HCT116 (cell line): ENCODE measurements around the gene PARM1. TPM values are rescaled to one million over a fixed set of nuclear protein-coding genes. Genes with fewer than 3 reads are reported as not detected.

Experiments
- ATAC-seq: fragments of 200-7000 bp; cut with Tn5 transposase; 2 replicates; pipeline ENCODE4 v1.9.1; 2020; ENCODE audit warnings: mild to moderate bottlenecking, moderate library complexity
- BruUV-seq: library from RNA; stranded (reverse); fragments of 400-500 nt; replicated peaks from 2 replicates; lab custom pipeline; 2021; lab: Mats Ljungman, UMichigan
- CTCF ChIA-PET: fragments of 300-600 bp; sonication (Branson Sonifier 250); formaldehyde crosslinking; loops from one replicate; lab custom pipeline; 2021; ENCODE audit warnings: antibody characterized with exemption; lab: Charles Lee
- POLR2A ChIA-PET: fragments of 300-600, 350-600 bp; sonication (Branson Sonifier 250); formaldehyde crosslinking; loops from one replicate; lab custom pipeline; 2021; ENCODE audit warnings: antibody characterized with exemption; lab: Charles Lee
- RAD21 ChIA-PET, 2 experiments: fragments of 300-600 bp; sonication (Branson Sonifier 250); formaldehyde crosslinking; loops; one replicate each; lab custom pipeline; 2023; ENCODE audit warnings: low total read pairs in 2 of 2; ENCODE audit not compliant: uncharacterized antibody in 2 of 2, unreplicated experiment in 2 of 2, low non-redundant PET in 1 of 2; lab: Charles Lee
- DNase-seq: peaks from one replicate; pipeline ENCODE4 v3.0.0-alpha.2; 2010; ENCODE audit warnings: low read depth, low spot score
- H2AFZ ChIP-seq: fragments of 200-600 bp; shearing (Covaris generic), sonication (generic); 2 replicates; pipeline ENCODE4 v1.6.1; 2017; ENCODE audit warnings: low read depth, mixed run types, mixed read lengths, antibody characterized with exemption, low read length; ENCODE audit not compliant: poor library complexity, severe bottlenecking
- H3K27ac ChIP-seq: 2 replicates; pipeline ENCODE4 v1.5.1; 2012; ENCODE audit warnings: low read depth, low read length
- H3K27me3 ChIP-seq: fragments of 200-600 bp; sonication (generic); 2 replicates; pipeline ENCODE4 v1.6.1; 2016; ENCODE audit warnings: mixed run types, low read length, mixed read lengths; ENCODE audit not compliant: insufficient read depth
- H3K36me3 ChIP-seq, 2 experiments: fragments of 200-500 bp in 1 of 2; fragments of 200-600 bp in 1 of 2; sonication (Bioruptor generic) in 1 of 2; sonication (generic) in 1 of 2; 2 replicates each; pipeline versions ENCODE4 v1.5.1 to v1.6.1; 2014 to 2016; ENCODE audit warnings: low read length in 2 of 2, inconsistent platforms in 1 of 2, mixed read lengths in 1 of 2, mixed run types in 1 of 2; ENCODE audit not compliant: insufficient read depth in 2 of 2, control insufficient read depth in 1 of 2
- H3K4me1 ChIP-seq, 2 experiments: fragments of 200-600 bp in 1 of 2; sonication (generic) in 1 of 2; 2 replicates each; pipeline versions ENCODE4 v1.5.1 to v1.6.1; 2012 to 2017; ENCODE audit warnings: low read length in 2 of 2, inconsistent platforms in 1 of 2, mild to moderate bottlenecking in 1 of 2, mixed read lengths in 1 of 2, mixed run types in 1 of 2, moderate library complexity in 1 of 2; ENCODE audit not compliant: insufficient read depth in 2 of 2, control insufficient read depth in 1 of 2
- H3K4me2 ChIP-seq: fragments of 200-600 bp; sonication (generic); 2 replicates; pipeline ENCODE4 v1.6.1; 2017; ENCODE audit warnings: mixed run types, low read length, mixed read lengths
- H3K4me3 ChIP-seq, 2 experiments: fragments of 200-600 bp in 1 of 2; sonication (generic) in 1 of 2; replicated peaks in 1 of 2; 2 replicates each; pipeline ENCODE4 v1.5.1; 2011 to 2016; ENCODE audit warnings: low read length in 2 of 2, control low read depth in 1 of 2, low read depth in 1 of 2, mild to moderate bottlenecking in 1 of 2, mixed read lengths in 1 of 2, mixed run types in 1 of 2
- H3K79me2 ChIP-seq: fragments of 200-600 bp; sonication (generic); 2 replicates; pipeline ENCODE4 v1.6.1; 2017; ENCODE audit warnings: mild to moderate bottlenecking, mixed run types, low read length, moderate library complexity, mixed read lengths; ENCODE audit not compliant: insufficient read depth
- H3K9ac ChIP-seq: fragments of 200-600 bp; sonication (generic); 2 replicates; pipeline ENCODE4 v1.6.1; 2016; ENCODE audit warnings: low read length, mixed read lengths
- H3K9me2 ChIP-seq: fragments of 200-600 bp; sonication (generic), shearing (Covaris generic); 2 replicates; pipeline ENCODE4 v1.6.1; 2017; ENCODE audit warnings: mixed run types, mild to moderate bottlenecking, moderate library complexity; ENCODE audit not compliant: insufficient read depth
- H3K9me3 ChIP-seq, 2 experiments: fragments of 200-500 bp in 1 of 2; fragments of 200-600 bp in 1 of 2; sonication (Bioruptor generic) in 1 of 2; sonication (generic) in 1 of 2; 2 replicates each; pipeline ENCODE4 v1.6.1; 2014 to 2017; ENCODE audit warnings: low read length in 2 of 2, mixed read lengths in 2 of 2, inconsistent platforms in 1 of 2, low read depth in 1 of 2, mild to moderate bottlenecking in 1 of 2, mixed run types in 1 of 2, moderate library complexity in 1 of 2; ENCODE audit not compliant: control insufficient read depth in 1 of 2, insufficient read depth in 1 of 2
- H4K20me1 ChIP-seq: fragments of 200-600 bp; sonication (generic), shearing (Covaris generic); 2 replicates; pipeline ENCODE4 v1.6.1; 2017; ENCODE audit warnings: mixed run types, mild to moderate bottlenecking, moderate library complexity; ENCODE audit not compliant: insufficient read depth
- ATF3 ChIP-seq: IDR thresholded peaks from 2 replicates; pipeline ENCODE4 v1.6.1; 2012
- CBX3 ChIP-seq: IDR thresholded peaks from 2 replicates; pipeline ENCODE4 v1.6.1; 2012; ENCODE audit warnings: low read depth
- CEBPB ChIP-seq: IDR thresholded peaks from 2 replicates; pipeline ENCODE4 v1.6.1; 2012; ENCODE audit warnings: low read depth
- CTCF ChIP-seq, 3 experiments: fragments of 200-600 bp in 1 of 3; sonication (generic) in 1 of 3; IDR thresholded peaks in 2 of 3; conservative IDR thresholded peaks in 1 of 3; 2 replicates each; pipeline ENCODE4 v1.5.1; 2012 to 2017; ENCODE audit warnings: low read depth in 2 of 3, low read length in 2 of 3, antibody characterized with exemption in 1 of 3, borderline replicate concordance in 1 of 3, control low read depth in 1 of 3, mild to moderate bottlenecking in 1 of 3, mixed read lengths in 1 of 3, mixed run types in 1 of 3, moderate library complexity in 1 of 3; ENCODE audit not compliant: insufficient read depth in 1 of 3
- EGR1 ChIP-seq: IDR thresholded peaks from 2 replicates; pipeline ENCODE4 v1.6.1; 2012; ENCODE audit warnings: low read depth
- ELF1 ChIP-seq: IDR thresholded peaks from 2 replicates; pipeline ENCODE4 v1.6.1; 2012; ENCODE audit warnings: low read depth, borderline replicate concordance
- EZH2 ChIP-seq: fragments of 200-600 bp; sonication (generic); IDR thresholded peaks from 2 replicates; pipeline ENCODE4 v1.6.1; 2017; ENCODE audit warnings: antibody characterized with exemption, mixed run types
- EZH2phosphoT487 ChIP-seq: fragments of 200-600 bp; IDR thresholded peaks from 2 replicates; pipeline ENCODE4 v1.6.1; 2018; ENCODE audit warnings: antibody characterized with exemption, borderline replicate concordance
- FOSL1 ChIP-seq: IDR thresholded peaks from 2 replicates; pipeline ENCODE4 v1.6.1; 2012; ENCODE audit warnings: low read depth
- JUND ChIP-seq: IDR thresholded peaks from 2 replicates; pipeline ENCODE4 v1.6.1; 2012
- POLR2A ChIP-seq: IDR thresholded peaks from 2 replicates; pipeline ENCODE4 v1.7.0; 2011; ENCODE audit warnings: borderline replicate concordance; ENCODE audit not compliant: insufficient read depth, insufficient read length; ENCODE audit errors: extremely low read depth
- POLR2AphosphoS5 ChIP-seq: IDR thresholded peaks from 2 replicates; pipeline ENCODE4 v1.6.1; 2011; ENCODE audit warnings: mild to moderate bottlenecking, low read depth, low read length, moderate library complexity
- RAD21 ChIP-seq: IDR thresholded peaks from 2 replicates; pipeline ENCODE4 v1.6.1; 2012; ENCODE audit warnings: low read depth, mild to moderate bottlenecking
- SIN3A ChIP-seq: IDR thresholded peaks from 2 replicates; pipeline ENCODE4 v1.6.1; 2012; ENCODE audit warnings: low read depth
- SP1 ChIP-seq: IDR thresholded peaks from 2 replicates; pipeline ENCODE4 v1.6.1; 2012; ENCODE audit warnings: low read depth
- TCF7L2 ChIP-seq: IDR thresholded peaks from 2 replicates; pipeline ENCODE4 v1.7.0; 2011; ENCODE audit warnings: borderline replicate concordance, inconsistent platforms; ENCODE audit not compliant: insufficient read depth, insufficient read length; ENCODE audit errors: extremely low read depth
- YY1 ChIP-seq: IDR thresholded peaks from 2 replicates; pipeline ENCODE4 v1.6.1; 2011; ENCODE audit warnings: low read length, low read depth, moderate library complexity, mild to moderate bottlenecking; ENCODE audit not compliant: insufficient replicate concordance; ENCODE audit errors: extremely low read depth
- ZFX ChIP-seq: fragments of 450-650 bp; IDR thresholded peaks from 2 replicates; pipeline ENCODE4 v1.6.1; 2017
- ZNF274 ChIP-seq: fragments of 200-500 bp; sonication (Bioruptor generic); IDR thresholded peaks from 2 replicates; pipeline ENCODE4 v1.6.1; 2014; ENCODE audit warnings: mild to moderate bottlenecking, low read depth, low read length, inconsistent platforms
- intact Hi-C: fragments of 100-400 bp; cut with micrococcal nuclease; formaldehyde crosslinking; loops from 2 replicates; pipeline ENCODE4 v1.10.0; 2022
- total RNA-seq: library from RNA; stranded (reverse); gene quantifications from one replicate; pipeline ENCODE4 v1.2.1, GENCODE V29; 2021; ENCODE audit not compliant: unreplicated experiment

PARM1 gene
- total RNA-seq, 1 experiment from 2014 or later = 11.7 TPM

- Histone ChIP-seq H3K9me3 (no peaks in the 10 kb centered on the region), H3K4me1 (no peaks in the 10 kb centered on the region), H3K9ac (no peak overlapping the region), H3K4me3 (no peak overlapping the region), H3K36me3 (no peaks in the 10 kb centered on the region), H3K4me2 (no peak overlapping the region), H3K9me2 (no peaks in the 10 kb centered on the region), H3K79me2 (no peaks in the 10 kb centered on the region), H3K27me3 (no peaks in the 10 kb centered on the region), H4K20me1 (no peaks in the 10 kb centered on the region), H2AFZ (no peak overlapping the region), H3K27ac (no peak overlapping the region)
- intact Hi-C loops = no loop called here
- no TSS peak for BruUV-seq
- RAD21 ChIA-PET = no interaction called here
- no peak for DNase-seq
- CTCF ChIA-PET = no interaction called here
- ATAC-seq = no peak
- TF ChIP-seq EZH2 = no peak
- TF ChIP-seq RAD21 = no peak
- POLR2A ChIA-PET = no interaction called here
These were observed 8.2 kb downstream of the PARM1 start for GRCh38 chr4:74941123-74941522.

- Histone ChIP-seq H3K79me2 (no peaks in the 10 kb centered on the region), H3K4me3 (no peak overlapping the region), H2AFZ (no peak overlapping the region), H3K27ac (no peak overlapping the region), H3K36me3 (no peaks in the 10 kb centered on the region), H4K20me1 (no peaks in the 10 kb centered on the region), H3K27me3 (no peaks in the 10 kb centered on the region), H3K4me1 (no peaks in the 10 kb centered on the region), H3K4me2 (no peak overlapping the region), H3K9ac (no peak overlapping the region), H3K9me3 (no peaks in the 10 kb centered on the region), H3K9me2 (no peaks in the 10 kb centered on the region)
- no TSS peak for BruUV-seq
- ATAC-seq = no peak
- POLR2A ChIA-PET = no interaction called here
- DNase-seq = no peak
- RAD21 ChIA-PET = no interaction called here
- CTCF ChIA-PET = no interaction called here
- intact Hi-C loops = no loop called here
- TF ChIP-seq SP1 (no peak), JUND (no peak), ZNF274 (no peak), CTCF (IDR thresholded peaks at IDR 0.05 in 2 of 3, conservative IDR thresholded peaks at IDR 0.05 in 1 of 3; ENCODE audit: borderline replicate concordance in 1 of 3, insufficient read depth in 1 of 3, low read depth in 2 of 3, low read length in 2 of 3) (no peak), EGR1 (no peak), POLR2AphosphoS5 (no peak), EZH2phosphoT487 (no peak), EZH2 (no peak), CEBPB (no peak), SIN3A (no peak), CBX3 (no peak), ATF3 (no peak), FOSL1 (no peak), YY1 (no peak), ZFX (no peak), RAD21 (no peak), ELF1 (no peak), TCF7L2 (no peak), POLR2A (no peak)
These were observed 9.5 kb downstream of the PARM1 start for GRCh38 chr4:74942251-74942917.
